Esophagus squamous epithelium (tissue), 4 donors: ENCODE measurements around the gene BDKRB2.

Experiments used
- CTCF ChIP-seq, 6 experiments: fragments of 450-650 bp in 4 of 6; fragments of 200-600 bp in 2 of 6; sonication (generic) in 2 of 6; IDR thresholded peaks; one replicate each; pipeline ENCODE4 v1.5.1; 2016 to 2019; ENCODE audit warnings: antibody characterized with exemption in 6 of 6, mild to moderate bottlenecking in 4 of 6, moderate library complexity in 4 of 6
- POLR2A ChIP-seq, 4 donors: fragments of 450-650 bp; IDR thresholded peaks; one replicate each; pipeline ENCODE4 v1.6.1; 2017; ENCODE audit warnings: antibody characterized with exemption in 4 of 4, mild to moderate bottlenecking in 4 of 4, moderate library complexity in 3 of 4

- TF ChIP-seq CTCF (IDR thresholded peaks at IDR 0.05) (no peak), POLR2A (IDR thresholded peaks at IDR 0.05) (no peak)
These were observed 47.1 kb downstream of the BDKRB2 start for GRCh38 chr14:96251656-96252155.
